Fibroblast of peridontal ligament (primary cell): Measurements from ENCODE around the gene PHF12.
"Not testable (repeated sequence)": the region's sequence is repeated elsewhere in the genome, so short reads cannot be mapped to it uniquely, and the experiment has no call there.

Source experiments
- DNase-seq: peaks from one replicate; pipeline ENCODE4 v3.0.0-alpha.2; 2010; ENCODE audit errors: extremely low read depth

Gene PHF12

GRCh38 chr17:28934508-28934907, 16.8 kb downstream of the PHF12 start:
- DNase-seq: not testable (repeated sequence)

- no peak for DNase-seq
Measured at GRCh38 chr17:28929787-28930186, 21.5 kb downstream of the PHF12 start.

- DNase-seq: no peak
Measured at GRCh38 chr17:28928061-28928460, 23.3 kb downstream of the PHF12 start.

- no peak for DNase-seq
Measured at GRCh38 chr17:28926786-28927185, 24.5 kb downstream of the PHF12 start.

- DNase-seq: no peak
Measured at GRCh38 chr17:28926366-28926765, 25.0 kb downstream of the PHF12 start.

- DNase-seq: peak; percentile 83
Measured at GRCh38 chr17:28925912-28926365, 25.4 kb downstream of the PHF12 start.

GRCh38 chr17:28920201-28920600, 31.1 kb downstream of the PHF12 start:
- DNase-seq: no peak

GRCh38 chr17:28918295-28918694, 33.0 kb downstream of the PHF12 start:
- no peak for DNase-seq

GRCh38 chr17:28917465-28917864, 33.9 kb downstream of the PHF12 start:
- DNase-seq: no peak

- DNase-seq: no peak
Measured at GRCh38 chr17:28917029-28917428, 34.3 kb downstream of the PHF12 start.

- DNase-seq: peak; percentile 60
Measured at GRCh38 chr17:28916302-28916934, 34.9 kb downstream of the PHF12 start.

GRCh38 chr17:28912938-28913333, 38.4 kb downstream of the PHF12 start:
- DNase-seq: no peak

- no peak for DNase-seq
Measured at GRCh38 chr17:28912281-28912937, 38.9 kb downstream of the PHF12 start.

- no peak for DNase-seq
Measured at GRCh38 chr17:28911411-28912045, 39.8 kb downstream of the PHF12 start.

- no peak for DNase-seq
Measured at GRCh38 chr17:28910534-28910933, 40.8 kb downstream of the PHF12 start.

- DNase-seq: peak; percentile 95
Measured at GRCh38 chr17:28908640-28909167, 42.6 kb downstream of the PHF12 start.

- DNase-seq: peak; percentile 73
Measured at GRCh38 chr17:28907709-28908475, 43.4 kb downstream of the PHF12 start.

- no peak for DNase-seq
Measured at GRCh38 chr17:28906706-28907438, 44.4 kb downstream of the PHF12 start.

GRCh38 chr17:28906276-28906675, 45.0 kb downstream of the PHF12 start:
- no peak for DNase-seq

GRCh38 chr17:28904800-28905199, 46.5 kb downstream of the PHF12 start:
- no peak for DNase-seq

- not testable (repeated sequence) for DNase-seq
Measured at GRCh38 chr17:28903546-28903841, 47.8 kb downstream of the PHF12 start.
